GM18526 (cell line): ENCODE results near the gene ILKAP.

Experiments used
- POLR2A ChIP-seq: IDR thresholded peaks from 3 replicates; pipeline ENCODE4 v1.6.1; 2011; ENCODE audit not compliant: insufficient read length; ENCODE audit errors: extremely low read depth

ILKAP gene

DNA sequence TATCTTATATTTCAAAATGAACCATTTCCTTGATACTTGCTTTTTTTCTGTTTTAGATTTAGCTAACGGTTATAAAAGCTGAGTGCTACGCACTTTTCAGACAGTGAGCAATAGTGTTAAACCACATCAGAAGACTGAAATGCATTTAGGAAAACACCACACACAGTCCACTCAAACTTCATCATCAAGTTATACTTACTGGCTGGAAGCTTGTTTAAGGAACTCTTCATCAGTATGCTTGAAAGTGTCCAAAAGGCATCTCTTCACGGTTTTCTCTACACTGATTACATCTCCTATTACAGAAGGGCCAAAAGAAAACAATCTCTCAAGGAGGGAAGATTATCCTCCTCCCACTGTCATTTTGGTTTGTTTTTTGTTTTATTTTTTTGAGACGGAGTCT lies 19.7 kb downstream of the ILKAP start:
- TF ChIP-seq POLR2A = no peak

DNA sequence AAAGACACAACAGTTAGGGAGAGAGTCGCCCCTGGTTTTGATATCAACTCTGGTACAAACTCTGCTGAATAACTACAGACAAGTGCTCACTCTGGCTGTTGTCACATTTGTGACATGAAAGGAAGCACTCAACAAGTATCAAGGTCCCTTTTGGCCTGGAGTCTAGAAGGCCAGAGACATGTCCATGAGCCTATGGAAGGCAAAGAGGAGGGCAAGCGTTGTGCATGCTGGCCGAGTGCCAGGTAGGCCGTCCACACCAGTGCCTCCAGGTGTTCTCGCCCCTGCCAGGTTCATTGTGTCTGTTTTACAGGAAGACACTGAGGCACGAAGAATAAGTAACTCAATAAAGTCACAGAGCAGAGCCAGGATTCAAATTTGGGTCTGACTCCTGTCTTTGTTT lies 21.1 kb downstream of the ILKAP start:
- no peak for TF ChIP-seq POLR2A

DNA sequence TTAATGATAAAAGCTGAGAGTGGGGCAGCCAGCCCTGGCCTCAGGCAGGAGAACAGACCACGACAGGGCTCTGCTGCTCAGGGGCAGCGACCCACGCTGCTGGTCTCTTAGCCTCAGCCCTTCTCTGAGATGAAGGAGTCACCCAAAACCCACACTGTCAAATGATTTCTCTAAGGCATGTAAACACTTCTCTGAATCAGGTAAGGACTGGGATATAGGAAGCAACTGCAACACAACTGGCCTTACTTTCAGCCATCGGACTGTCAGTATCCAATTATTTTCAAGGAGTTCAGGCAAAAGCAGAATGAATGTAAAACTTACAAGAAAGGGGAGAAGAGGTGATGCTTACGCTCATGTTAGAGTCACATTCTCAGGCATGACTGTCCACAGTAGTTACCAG lies 22.9 kb downstream of the ILKAP start:
- no peak for TF ChIP-seq POLR2A

DNA sequence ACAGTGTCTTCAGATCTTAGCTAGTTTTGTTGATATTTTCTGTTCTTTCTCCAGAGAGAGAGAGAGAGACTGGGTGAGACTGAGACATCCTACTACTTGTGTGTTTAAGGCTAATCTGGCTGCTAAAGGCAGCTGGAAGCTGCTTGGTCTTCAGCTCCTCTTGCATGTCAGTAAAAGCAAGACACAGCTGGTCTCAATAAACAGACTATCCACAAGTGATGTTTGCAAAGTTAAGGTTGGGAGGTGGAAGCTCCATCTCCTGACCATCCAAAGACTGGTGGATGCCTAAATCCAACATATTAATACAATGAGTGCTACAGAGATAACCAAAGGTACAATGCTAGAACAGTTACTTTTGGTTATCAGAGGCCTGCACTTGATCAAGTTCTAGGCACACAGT lies 26.9 kb downstream of the ILKAP start:
- no peak for TF ChIP-seq POLR2A

DNA sequence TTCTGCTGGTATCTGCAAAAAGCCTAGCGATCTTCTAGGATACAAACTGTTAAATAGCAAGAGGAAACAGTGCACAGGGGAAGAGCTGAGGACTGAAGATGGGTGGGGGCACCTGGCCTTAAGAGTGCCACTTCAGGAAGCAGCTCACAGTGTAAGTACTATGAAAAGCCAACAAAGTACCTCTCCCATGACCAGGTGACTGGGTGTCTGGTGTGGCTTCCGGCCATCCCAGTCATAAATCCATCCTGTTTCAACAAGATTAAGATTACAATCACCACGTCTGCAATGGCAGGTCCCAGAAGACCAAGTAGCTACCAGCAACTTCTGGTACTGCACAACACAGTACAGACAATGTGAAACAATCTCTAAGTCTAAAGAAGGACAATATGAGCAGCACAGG lies 28.8 kb downstream of the ILKAP start:
- TF ChIP-seq POLR2A = no peak

DNA sequence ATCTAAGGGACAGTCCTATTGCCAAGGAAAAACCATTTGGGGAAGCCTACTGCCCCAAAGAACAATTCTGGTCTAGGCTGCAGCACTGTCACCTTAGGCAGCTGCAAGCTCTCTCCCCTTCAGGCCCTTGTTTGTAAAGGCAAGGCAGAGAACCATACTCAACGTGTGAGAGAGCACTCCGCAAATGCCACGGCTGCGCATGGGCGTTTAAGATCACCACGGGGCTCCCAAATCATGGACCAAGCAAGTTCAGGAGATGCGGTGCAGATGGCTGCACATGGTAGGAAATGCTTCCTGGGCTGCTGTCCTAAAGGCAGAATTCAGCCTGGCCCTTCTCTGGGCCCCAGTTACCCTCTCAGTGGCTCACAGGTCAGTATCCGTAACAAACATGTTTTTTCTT lies 29.2 kb downstream of the ILKAP start:
- no peak for TF ChIP-seq POLR2A

DNA sequence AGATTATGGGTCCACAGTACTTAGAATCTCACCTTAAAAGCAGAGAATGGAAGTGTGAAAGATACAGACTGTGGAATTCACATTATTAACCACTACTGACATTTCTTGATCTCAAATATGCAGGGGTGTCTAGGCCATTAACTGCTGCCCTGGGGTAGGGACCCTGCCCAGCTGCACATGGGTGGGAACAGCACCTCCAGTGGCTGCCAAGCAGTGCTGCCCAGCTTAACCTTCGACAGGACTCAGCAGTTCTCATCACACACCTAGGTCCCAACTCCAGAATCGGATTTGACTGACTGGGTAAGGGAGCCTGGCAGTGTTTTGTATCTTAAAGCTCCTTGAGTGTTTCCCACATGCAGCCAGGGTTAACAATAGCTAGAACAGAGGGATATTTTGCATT lies 29.8 kb downstream of the ILKAP start:
- no peak for TF ChIP-seq POLR2A

DNA sequence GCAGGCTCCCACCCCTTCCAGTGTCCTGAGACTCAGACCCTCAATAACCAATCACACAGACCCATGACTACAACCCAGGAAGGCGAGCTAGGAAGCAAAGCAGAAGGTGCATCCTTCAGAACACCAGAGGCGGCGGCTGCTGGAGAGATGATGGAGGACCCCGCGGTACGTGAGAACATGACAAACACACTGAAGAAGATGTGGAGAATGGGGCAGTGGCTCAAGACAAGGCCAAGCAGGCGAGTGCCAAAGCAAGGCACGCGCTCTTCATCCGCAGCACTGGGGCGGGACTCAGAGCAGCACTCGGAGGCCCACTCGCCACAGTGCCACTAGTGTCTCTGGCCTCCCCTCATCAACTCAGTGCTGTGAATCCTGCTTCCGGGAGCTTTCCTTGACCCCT lies 31.1 kb downstream of the ILKAP start:
- TF ChIP-seq POLR2A = no peak

DNA sequence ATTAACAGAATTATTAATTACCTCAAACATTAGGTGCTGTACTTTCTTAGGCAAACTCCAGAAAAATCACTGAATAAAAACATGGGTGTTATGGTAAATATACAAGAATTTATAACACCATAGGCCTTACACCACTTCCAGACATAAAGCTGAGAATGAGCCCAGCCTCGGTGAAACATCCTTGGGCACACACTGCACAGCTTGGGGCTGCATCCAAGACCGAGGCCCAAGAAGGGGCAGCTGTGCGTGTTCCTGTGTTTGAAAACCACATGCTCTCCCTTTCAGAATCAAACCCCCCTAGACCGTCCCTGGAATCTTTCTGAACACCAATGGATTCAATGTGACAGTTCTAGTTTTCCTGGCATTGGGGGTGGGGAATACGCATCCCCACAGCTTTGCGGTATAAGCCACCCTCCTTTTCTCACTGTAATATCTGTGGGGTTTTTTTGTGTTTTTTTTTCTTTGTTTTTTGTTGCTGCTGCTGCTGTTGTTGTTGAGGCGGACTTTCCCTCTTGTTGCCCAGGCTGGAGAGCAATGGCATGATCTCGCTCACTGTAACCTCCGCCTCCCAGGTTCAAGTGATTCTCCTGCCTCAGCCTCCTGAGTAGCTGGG lies 31.8 kb downstream of the ILKAP start:
- no peak for TF ChIP-seq POLR2A

DNA sequence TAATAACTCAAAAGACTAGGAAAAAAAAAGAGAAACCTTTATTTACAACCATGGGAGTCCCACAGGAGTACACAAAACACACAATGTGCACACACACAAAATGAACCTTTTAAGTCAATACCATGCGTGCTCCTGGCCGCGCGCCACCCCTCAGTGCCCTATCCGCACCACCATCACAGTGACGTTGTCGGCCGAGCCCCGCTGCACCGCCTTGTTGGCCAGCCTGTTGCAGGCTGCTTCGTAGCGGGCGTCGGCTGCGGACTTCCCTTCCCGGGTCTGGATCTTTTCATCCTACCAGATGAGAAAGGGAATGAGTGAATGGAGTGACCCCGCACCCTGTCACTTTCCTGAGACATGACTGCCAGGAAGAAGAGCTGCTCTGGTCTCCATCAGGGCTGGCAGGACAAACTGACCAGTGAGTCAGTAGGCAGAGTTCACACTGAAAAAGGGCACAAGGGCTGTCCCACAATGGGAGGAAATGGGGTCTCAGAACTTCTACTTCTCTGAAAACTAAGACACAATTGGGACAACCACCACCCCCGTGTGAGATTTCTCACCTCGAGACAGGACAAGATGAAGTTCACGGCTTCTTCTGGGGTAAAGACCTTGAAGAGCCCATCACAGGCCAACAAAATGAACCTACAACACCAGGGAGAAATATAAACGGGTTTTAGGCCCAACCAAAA lies 33.0 kb downstream of the ILKAP start:
- TF ChIP-seq POLR2A = no peak

DNA sequence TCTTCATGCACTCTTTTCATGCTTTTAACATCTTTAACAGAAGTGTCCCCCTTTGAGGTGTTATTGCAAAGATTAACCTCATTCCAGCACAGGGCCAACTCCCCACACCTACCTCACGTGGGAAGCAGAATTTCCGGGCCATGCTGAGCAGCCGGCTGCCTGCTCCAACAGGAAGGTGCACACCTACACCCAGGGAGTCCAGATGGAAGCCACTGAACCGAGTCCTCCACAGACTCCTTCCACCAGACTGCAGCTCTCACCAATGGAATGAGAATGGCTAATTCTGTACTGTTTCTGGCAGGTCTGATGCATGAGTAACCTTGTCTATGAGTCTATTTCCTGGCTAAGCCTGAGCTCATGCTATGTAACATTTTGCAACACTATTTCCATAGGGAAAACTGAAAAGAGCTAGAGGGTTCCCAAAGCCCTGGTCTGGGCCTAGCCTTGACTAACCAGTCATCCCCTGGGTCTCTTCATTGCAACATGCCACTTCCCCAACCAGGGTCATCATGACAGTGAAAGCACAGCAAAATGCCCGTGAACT lies 33.7 kb downstream of the ILKAP start:
- TF ChIP-seq POLR2A = no peak

DNA sequence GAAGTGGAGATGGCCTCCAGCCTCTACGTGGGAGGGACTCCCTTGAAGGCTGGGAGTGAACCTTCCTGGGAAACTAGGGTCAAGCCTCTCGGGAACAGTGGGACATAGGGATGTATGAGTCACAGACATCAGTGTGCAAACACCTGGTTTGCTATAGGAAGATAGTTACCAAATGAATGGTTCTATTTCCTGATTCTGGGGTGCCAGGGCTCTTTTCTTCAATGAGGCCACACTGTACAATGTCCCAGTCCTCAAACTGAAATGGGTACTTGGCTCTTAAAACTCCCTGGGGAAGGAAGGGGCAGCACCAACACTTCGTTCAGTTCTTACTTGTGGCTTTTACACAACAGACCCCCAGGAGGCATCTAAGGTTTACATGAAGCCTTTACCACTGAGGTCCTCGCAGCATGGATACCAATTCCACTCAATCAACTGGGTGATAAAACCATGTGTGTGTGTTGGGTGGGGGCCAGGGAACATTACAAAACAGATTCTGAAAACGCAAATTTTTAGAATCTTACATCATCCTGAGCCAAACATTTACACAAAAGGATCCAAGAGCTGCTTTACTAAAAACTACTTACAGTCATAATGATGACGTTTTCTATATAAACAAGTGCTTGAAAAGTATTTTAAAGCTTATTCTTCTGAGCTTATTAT lies 34.3 kb downstream of the ILKAP start:
- TF ChIP-seq POLR2A = no peak

DNA sequence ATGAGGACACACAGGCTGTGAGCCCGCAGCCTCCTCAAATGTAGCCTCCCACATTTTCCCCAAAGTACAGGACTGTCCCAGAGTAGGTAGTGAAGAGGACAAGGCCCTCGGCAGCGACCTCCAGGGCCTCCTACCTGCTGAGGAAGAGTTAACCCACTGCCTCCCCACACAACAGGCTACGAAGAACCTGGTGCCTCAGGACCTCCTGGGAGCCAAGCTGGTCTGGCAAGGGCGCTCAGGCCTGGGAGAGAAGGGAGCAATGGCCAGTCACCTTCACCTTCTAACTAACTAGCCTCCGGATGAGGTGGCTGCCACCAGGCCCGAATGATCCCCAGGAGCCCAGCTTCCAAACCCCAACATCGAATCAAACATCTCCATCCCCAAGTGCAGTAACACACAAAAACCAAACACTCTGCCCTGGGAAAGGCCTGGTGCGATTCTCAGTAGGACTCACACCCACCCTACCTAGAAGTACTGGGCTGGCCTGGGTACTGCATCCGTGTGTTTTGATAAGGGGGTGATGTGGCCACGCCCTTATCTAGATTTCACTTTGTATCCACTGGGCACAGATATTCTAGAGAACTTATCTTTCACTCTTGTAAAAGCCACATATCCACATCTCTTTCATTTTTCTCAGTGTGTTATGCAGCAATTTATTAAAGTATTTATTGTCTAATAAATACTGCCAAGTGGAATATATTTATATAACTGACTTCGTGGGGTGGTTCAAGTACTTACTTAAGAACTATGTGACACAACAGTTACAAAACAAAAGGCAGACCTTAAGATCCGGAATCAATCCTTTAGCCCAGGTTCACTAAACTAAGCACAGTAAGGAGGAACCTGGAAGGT lies 35.1 kb downstream of the ILKAP start:
- no peak for TF ChIP-seq POLR2A

DNA sequence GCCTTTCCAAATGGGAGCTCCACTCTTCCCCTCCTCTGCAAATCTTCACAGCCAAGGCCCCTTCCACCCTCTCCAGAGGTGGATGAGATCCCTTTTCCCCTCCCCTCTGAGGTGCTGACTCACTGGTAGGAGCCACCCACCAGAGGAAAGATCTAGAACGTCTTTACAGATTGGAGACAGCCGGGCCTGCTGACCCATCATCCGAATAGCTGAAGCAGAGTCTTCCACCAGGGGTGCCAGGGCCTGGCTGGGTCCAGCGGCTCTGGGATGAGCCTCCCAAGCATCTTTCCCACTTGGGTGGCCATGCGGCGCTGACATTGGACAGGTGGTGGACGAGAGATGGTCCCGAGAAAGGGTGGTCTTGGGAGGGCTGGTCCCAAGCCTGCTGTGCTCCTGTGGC lies 35.7 kb downstream of the ILKAP start:
- TF ChIP-seq POLR2A = no peak

DNA sequence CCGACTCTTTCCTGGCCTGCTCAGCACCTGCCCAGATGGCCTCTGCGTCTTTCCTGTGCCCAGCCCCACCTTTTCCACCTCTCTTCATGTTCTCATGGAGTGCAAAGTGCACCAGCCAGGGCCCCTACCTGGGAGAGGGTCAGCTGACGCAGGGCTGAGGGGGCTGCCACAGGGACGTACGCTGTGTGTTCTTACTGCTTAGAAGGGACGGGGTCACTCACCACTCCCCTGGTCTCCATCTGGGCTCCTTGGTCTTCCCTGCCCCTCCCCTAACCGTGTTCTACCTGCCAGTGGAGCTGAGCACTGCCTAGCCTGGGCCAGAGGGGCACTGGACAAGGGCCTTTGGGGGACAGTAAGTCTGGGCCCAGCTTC lies 36.2 kb downstream of the ILKAP start:
- no peak for TF ChIP-seq POLR2A

DNA sequence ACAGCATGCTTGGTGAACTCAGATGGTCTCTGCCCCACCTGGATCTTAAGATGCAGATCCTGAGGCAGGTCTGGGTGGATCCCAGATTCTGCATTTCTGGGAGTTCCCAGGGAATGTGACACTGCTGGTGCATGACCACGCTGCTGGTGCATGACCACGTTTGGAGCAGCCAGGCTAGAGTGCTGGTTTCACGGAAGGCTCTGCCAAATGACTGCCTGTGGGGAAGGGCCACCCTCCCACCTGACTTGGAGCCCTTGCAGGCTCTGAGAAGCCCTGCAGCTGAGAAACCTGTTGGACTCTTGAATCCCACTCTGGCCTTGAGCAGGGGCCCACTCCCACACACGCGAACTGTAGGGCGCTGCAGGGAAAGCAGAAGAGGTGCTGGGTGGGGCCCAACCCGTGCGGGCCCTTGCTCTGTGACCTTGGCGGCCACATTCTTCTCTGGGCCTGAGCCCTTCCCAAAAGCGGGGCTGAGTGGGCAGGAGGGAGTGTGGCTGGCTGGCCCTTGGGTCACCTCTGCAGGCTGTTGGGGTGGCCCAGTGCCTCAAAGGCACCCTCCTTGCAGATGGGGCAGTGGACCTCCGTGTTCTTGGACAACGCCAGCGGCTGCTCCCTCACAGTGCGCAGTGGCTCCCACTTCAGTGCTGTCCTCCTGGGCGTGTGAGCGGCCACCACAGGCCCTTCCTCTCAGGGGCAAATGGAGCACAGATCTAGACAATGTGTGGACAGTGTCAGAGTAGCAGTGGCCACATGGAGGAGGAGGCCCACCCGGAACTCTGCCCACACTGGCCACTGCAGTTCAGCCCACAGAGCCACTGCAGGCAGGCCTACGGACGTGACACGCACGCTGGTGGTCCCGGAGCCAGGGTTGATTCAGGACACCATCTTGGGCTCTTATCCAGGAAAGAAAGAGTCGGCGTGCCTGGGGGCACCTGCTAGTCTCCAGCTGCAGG lies 36.8 kb downstream of the ILKAP start:
- TF ChIP-seq POLR2A = no peak
